Measurements from ENCODE around the gene BCL7B.

The BCL7B gene

GRCh38 chr7:73489976-73490375 lies 67.5 kb downstream of the BCL7B start:
- no peak for DNase-seq (ENCODE audit: low spot score)

DNA sequence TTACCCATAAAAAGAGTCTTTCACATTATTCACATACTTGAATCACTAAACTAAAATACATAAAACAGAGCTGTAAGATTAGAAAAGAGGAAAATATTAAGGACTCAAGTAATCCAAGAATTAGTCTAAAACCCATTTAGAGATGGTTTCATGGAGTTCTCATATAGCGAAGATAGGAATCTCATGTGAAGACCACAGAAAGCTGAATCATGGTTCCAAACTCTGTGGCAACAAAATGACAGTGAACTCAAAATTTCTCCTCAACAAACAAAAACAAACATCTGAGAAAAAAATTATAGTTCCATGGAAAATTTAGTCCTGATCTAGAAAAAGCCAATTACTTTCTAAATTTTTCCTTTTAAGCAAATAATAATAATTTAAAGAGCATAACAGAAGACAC lies 70.0 kb downstream of the BCL7B start:
- no peak for DNase-seq (ENCODE audit: low spot score)

Data from COLO829 (cell line).